ENCODE measurements around the gene STX8.

Gene STX8

DNA sequence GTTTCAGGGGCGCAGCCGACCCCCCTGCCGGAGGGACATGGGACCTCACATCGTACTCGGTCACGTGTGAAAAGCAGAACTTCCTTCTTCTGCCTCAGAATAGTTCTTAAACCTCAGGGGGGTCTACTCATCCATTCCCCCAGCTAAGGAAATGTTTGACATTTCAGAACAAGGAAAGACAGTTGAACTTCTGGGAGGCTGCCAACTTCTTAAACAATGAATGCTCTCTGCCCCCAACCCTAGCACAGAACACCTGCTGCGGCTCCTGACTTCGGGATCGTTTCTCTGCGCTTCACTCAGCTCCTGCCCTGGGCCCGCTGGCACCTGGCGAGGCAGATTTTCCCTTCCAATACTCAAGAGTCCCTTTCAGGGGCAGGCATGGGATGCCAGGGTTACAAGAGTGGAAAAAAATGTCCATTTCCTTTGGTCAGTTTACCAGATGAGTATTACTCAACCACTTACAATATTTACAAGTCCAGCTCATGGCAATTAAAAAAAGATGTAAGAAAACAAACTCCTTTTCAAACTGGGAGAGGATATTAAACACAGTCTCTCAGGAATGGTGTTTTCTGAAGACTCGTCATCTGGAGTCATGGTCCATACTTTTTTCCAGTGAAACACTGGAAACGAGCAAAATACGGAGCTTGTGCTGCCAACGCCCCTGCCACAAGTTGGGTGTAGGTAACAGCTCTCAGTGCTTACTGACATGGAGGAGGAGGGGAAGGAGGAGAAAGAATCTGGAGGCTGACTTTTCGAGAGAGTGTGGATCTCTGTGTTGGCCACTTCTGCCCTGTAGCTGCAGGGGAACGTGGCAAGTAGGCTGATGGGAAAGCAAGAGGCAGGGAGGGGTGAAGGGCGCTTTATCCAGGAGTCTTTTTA is 318.6 kb downstream of the STX8 start:
- no peak for DNase-seq

GRCh38 chr17:9256361-9256750 is 319.3 kb downstream of the STX8 start:
- DNase-seq, result no peak

- no peak for DNase-seq
These were observed 319.8 kb downstream of the STX8 start for GRCh38 chr17:9255833-9256232.

GRCh38 chr17:9254841-9255240 is 320.8 kb downstream of the STX8 start:
- no peak for DNase-seq

- DNase-seq, result no peak
These were observed 322.3 kb downstream of the STX8 start for GRCh38 chr17:9253308-9253707.

DNA sequence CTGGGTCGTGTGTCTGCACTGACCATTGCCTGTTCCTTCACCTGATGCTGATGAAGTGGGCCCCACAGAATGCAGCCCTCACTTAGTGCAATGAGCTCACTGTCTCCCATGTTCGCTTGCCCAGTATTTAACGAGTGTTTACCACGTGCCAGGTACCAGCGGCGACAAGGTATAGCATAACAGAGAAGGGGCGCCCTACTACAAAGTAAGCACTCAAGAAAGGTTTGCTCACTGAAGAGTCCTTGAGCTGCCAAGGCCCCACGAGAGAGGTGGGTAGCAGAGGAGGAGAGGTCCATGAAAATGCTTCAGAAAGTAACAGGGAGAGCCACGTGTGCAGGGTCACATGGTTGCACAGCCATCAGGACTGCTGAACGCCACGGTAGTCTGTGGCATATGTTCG is 324.3 kb downstream of the STX8 start:
- DNase-seq, result no peak

DNA sequence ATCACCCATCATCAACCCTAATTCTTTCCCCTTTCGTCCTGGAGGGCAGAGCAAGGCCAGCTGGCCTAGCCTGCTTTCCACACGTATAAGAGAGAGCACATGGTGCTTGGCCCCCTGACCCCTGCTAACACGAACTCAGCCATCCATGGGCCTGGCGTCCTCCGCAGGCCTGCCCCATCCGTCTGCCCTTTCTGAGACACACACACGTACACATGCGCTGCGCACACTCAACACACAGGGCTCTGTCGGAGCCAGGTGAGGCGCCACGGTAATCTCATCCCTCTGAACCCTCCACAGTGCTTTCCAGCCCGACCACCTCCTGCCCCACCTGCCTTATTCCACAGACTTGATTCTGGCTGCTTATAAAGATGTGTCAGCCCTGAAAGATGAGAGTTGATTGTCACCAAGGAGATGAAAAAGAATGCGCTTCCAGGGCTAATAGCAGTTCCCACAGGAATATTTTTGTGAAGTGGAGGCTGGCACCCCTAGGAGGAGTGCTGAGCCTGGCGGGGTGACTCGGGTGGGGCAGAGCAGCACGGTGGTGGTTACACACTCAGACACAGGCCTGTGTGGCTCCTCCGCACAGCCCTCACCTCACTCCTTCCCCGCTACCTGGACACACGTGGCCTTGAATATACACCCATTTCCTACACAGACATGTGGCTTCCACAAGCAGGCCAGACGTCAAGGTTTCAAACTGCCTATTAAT is 326.2 kb downstream of the STX8 start:
- no peak for DNase-seq

GRCh38 chr17:9247401-9247938 is 328.1 kb downstream of the STX8 start:
- no peak for DNase-seq

DNA sequence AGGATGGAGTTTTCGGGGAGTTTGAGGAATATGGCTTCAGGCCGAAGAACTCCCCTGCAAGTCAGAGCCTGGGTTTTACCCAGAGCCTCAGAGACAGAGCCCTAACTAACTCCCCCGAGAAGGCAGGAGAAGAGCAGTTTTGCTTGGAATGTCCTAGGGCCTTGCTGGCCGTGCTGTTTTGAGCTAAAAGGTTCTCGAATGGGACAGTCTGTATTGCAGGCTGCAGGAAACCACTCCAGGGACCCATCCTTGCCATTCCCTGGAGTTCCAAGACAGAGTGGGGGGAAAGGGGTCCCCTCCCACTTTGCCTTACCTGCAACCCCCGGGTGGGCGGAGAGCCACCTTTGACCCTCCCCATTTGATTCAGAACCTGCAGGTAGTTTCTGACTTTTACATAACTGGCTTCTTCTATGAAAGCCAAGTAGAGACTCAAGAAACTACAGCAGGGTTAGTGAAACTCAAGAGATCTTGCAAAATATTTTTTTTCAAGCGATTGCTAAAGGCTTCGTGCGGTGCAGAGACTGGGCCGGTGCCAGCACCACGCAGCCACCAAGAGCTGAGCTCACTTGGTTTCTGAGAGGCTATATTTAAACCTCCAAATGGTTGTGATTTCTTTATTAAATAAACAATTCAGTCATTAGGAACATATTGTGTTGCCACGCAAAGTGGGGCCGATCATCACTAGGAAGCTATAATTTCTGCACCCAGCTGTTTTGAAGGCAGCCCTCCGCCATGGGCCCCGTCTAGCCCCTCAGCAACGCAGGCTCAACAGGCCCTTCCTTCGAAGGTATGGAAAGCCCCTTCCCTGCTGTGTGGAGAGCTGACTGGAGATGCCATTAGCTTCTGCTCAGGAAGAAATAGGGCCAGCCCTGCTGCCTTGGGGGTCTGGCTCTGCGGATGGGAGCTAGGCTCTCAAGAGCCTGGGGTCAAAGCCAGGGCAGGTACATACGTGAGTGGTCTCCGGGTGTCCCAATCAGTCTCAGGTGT is 331.3 kb downstream of the STX8 start:
- DNase-seq, result no peak

DNA sequence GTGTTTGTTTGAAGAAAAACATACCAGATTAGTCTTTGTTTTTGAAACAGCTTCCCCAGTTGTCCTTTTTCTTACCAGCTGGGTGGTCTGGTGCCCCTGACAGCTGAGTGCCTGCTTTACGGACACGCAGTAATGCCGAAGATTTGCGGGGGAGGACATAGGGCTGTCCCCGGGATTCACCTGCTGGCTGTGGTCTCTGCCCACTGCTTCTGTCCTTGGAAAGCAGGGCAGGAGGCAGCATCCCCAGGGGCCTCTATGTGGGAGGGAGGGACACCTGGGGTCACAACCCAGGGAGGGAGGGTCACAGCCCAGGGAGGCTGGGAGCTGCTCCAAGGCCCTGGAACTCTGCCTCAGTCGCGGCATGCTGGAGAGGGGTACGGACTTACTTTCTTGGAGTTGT is 332.6 kb downstream of the STX8 start:
- DNase-seq, result no peak

DNA sequence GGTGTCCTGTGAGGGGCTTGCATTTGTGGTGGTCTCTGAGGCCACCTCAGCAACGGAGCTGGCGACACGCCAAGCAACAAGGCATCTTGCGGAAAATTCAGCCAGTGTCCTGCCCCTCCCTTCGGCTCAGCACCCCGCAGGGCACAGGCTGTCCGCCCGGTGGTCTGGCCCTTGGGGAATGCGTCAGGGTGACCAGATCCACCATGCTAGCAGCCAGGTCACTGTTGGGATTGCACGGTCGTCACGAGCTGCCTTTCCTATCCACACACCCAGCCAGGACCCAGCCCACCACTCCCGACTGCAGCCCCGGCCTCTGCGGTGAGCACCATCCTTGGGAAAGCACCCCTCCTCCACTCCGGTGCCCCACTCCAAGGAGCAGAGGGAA is 333.1 kb downstream of the STX8 start:
- no peak for DNase-seq

GRCh38 chr17:9241774-9242496 is 333.7 kb downstream of the STX8 start:
- no peak for DNase-seq

DNA sequence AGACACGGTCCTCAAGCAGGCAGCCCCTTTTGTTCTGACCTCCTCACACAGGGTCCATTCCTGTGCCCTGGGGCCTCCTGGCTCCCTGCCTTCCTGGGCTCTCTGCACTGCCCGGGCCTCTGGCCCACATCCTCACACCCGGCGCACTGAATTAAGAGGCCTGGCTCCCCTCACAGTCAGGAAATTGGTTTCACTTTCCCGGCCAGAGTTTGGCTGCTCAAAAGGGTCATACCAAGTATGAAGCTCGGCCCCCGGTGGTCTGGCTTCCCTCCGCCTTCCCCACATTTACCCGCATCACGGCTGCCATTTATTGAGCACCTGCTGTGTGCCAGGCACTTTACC is 334.3 kb downstream of the STX8 start:
- no peak for DNase-seq

GRCh38 chr17:9240659-9241370 is 334.8 kb downstream of the STX8 start:
- no peak for DNase-seq

DNA sequence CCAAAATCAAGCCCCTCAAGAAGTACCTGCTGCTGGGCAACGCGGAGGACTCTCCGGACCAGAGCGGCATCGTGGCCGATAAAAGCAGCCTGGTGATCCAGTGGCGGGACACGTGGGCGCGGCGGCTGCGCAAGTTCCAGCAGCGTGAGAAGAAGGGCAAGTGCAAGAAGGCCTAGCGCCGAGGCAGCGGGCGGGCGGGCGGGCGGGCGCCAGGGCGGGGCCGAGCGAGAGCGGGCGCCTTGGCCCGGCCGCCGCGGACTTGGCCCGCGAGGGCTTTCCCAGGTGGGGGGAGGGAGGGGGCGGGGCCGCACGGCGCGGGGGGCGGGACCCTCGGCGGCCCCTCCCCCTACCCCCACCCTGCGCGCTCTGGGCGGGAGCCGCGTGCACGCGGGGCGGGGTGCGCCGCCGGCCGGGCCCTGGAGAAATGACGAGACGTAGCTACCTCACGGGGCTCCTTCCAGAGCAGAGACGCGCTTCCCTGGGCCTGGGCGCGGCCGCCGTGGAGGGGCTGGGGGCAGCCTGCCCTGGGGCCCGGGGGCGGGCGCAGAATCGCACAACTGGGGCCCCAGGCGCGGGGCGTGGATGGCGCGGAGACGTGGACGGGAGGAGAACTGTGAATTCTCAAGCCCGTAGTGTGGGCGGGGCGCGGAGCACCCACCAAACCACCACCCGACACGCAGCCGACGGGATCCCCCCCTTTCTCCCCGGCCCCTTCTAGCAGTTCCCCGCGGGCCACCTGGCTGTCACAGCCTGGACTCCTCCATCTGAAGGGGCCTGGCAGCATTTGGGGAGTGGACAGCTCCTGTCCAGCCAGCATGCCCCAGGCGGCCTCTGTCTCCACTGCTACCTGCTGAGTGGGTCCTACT is 335.6 kb downstream of the STX8 start:
- DNase-seq, result no peak

GRCh38 chr17:9239246-9239792 is 336.3 kb downstream of the STX8 start:
- DNase-seq, result no peak

- no peak for DNase-seq
These were observed 337.0 kb downstream of the STX8 start for GRCh38 chr17:9238340-9239245.

GRCh38 chr17:9237661-9238301 is 337.8 kb downstream of the STX8 start:
- no peak for DNase-seq

- DNase-seq, result no peak
These were observed 338.6 kb downstream of the STX8 start for GRCh38 chr17:9237053-9237410.

Measured in NCI-H774 (cell line).